NT2/D1 (cell line): Measurements from ENCODE around the gene ZNF692.

ENCODE experiments used
- SUZ12 ChIP-seq: IDR thresholded peaks from 2 replicates; pipeline ENCODE4 v1.6.1; 2011; ENCODE audit not compliant: insufficient read length, insufficient read depth; ENCODE audit errors: extremely low read depth
- YY1 ChIP-seq: IDR thresholded peaks from 2 replicates; pipeline ENCODE4 v1.6.1; 2011; ENCODE audit not compliant: insufficient read length, insufficient read depth
- ZNF274 ChIP-seq: IDR thresholded peaks from 2 replicates; pipeline ENCODE4 v1.6.1; 2011; ENCODE audit warnings: mild to moderate bottlenecking, low read depth, low read length

DNA sequence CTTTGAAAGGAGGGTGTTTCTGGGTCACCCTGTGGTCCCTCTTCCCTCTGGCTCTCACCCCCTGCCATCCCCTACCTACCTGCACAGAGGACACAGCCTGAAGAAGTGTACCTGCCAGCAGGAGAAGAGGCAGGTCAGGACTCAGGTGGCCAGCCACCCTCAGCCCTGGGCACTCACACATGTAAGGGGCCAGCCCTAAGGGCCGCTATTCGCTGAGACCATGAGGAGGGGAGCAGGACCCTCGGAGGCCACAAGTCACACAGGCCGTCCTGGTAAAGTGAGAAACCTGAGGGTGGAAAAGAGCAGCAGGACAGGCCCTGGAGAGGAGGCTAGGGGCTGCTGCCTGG, 1.2 kb downstream of the ZNF692 start:
- TF ChIP-seq YY1 = no peak
- TF ChIP-seq ZNF274 = no peak
- TF ChIP-seq SUZ12 = no peak
